HuH-7.5 (cell line): ENCODE data around the gene RBM17.
"Not testable (repeated sequence)": the region's sequence is repeated elsewhere in the genome, so short reads cannot be mapped to it uniquely, and the experiment has no call there.

ENCODE experiments used
- DNase-seq: peaks from one replicate; pipeline ENCODE4 v3.0.0; 2011; ENCODE audit warnings: low spot score

Gene RBM17

DNA sequence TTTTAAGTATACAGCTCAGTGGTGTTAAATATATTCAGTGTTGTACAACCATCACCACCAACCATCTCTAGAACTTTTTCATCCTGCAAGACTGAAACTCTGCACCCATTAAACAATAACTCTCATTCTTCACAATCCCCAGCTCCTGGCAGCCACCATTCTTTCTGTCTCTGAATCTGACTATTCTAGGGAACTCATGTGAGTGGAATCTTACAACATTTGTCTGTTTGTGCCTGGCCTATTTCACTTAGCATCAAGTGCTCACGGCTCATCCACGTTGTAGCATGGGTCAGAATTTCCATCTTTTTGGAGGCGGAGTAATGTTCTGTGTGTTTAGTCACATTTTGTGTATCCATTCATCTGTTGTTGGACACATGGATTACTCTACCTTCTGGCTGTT, 73.1 kb downstream of the RBM17 start:
- DNase-seq, result no peak

- DNase-seq, result no peak
These were observed 73.9 kb downstream of the RBM17 start for GRCh38 chr10:6162589-6163356.

DNA sequence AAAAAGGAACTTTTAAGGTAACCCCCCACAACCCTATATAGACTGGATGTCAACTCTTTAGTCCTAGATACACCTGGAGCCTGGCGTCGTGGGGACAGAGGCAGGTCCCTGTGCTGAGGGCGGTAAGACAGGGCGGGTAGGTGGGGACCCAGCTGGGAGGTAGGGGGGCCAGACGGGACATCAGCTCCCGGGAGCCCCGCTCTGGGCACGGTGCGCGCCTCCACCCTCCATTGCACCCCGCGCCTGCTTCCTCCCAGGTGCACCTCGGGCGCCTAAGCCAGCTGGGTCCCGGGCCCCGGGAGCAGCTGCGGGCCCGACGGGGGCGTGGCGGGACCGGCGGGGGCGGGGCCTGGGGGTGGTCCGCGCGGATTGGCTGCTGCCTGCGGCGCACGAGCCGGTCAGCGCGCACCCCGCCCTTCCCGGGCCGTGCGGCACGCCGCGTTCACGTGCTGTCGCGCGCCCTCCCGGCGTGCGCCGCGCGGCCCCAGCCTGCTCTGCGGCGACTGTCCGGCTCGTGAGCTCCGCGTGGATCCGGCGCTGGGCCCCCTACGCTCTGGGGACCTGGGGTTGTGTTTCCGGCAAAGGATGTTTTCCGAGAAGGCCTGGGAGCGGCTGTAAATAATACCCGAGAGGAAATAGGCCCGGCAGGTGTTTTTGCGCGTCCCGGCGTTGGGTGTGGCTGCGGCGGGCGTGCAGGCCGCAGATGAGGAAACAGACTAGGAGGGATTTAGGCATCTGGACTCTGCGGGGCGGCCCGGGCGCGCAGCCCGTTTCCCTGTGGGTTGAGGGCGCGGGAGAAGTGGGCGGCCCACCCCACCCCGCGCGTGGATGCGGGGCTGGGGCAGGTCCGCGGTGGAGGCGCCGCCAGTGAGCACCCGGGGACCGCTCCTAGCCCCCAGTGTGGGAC, 74.8 kb downstream of the RBM17 start:
- DNase-seq, result no peak

GRCh38 chr10:6164271-6165095, 75.6 kb downstream of the RBM17 start:
- DNase-seq, result no peak

DNA sequence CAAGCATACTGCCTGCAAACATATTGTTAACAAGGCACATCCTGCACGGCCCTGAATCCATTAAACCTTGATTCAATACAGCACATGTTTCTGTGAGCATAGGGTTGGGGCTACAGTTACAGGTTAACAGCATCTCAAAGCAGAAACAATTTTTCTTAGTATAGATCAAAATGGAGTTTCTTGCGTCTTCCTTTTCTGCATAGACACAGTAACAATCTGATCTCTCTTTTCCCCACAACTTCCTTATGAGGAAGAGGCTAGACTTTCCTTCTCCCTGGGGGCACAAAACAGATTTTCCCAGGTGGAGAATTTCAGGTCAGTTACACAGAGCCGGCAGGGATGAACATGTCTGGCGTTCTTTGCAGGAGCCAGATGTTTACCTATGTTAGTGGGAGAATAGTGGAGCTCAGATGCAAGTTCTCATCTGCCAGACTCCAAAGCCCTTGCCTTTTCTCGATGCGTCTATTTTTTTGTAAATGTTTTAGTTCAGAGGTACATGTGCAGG, 76.4 kb downstream of the RBM17 start:
- no peak for DNase-seq

DNA sequence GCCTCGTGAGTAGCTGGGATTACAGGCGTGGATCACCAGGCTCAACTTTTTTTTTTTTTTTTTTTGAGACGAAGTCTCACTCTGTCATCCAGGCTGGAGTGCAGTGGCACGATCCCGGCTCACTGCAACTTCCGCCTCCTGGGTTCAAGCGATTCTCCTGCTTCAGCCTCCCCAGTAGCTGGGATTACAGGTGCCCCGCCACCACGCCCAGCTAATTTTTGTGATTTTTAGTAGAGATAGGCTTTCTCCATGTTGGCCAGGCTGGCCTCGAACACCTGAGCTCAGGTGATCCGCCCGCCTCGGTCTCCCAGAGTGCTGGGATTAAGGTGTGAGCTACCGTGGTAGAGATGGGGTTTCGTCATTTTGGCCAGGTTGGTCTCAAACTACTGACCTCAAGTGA, 77.1 kb downstream of the RBM17 start:
- not testable (repeated sequence) for DNase-seq
